Coronary artery (tissue), 2 donors: ENCODE data around the gene ZNF439.
A peak's percentile ranks its signal among the peaks of the same experiment; 100 is the strongest.
"Not testable (repeated sequence)": the region's sequence is repeated elsewhere in the genome, so short reads cannot be mapped to it uniquely, and the experiment has no call there.

Source experiments
- DNase-seq: peaks from one replicate; pipeline ENCODE4 v3.0.0-alpha.2; 2017; ENCODE audit warnings: low spot score
- H3K27ac ChIP-seq, 2 donors: fragments of 200-600 bp; sonication (generic); one replicate each; pipeline ENCODE4 v1.5.1; 2016 to 2019
- H3K4me3 ChIP-seq: fragments of 200-600 bp; sonication (generic); 2 replicates; pipeline ENCODE4 v1.5.1; 2016; ENCODE audit warnings: mild to moderate bottlenecking, moderate library complexity
- CTCF ChIP-seq: fragments of 200-600 bp; sonication (generic); IDR thresholded peaks from one replicate; pipeline ENCODE4 v1.5.1; 2019; ENCODE audit warnings: antibody characterized with exemption

ZNF439 gene

GRCh38 chr19:11853358-11853757, 4.8 kb downstream of the ZNF439 start:
- no peak for TF ChIP-seq CTCF
- Histone ChIP-seq H3K27ac (no peak overlapping the region), H3K4me3 (no peak overlapping the region)
- no peak for DNase-seq

GRCh38 chr19:11856596-11857250, 8.2 kb downstream of the ZNF439 start:
- no peak overlapping the region for H3K27ac ChIP-seq
- TF ChIP-seq CTCF: no peak
- no peak for DNase-seq
- H3K4me3 ChIP-seq: no peak overlapping the region

- no peak overlapping the region for H3K4me3 ChIP-seq
- no peak overlapping the region for H3K27ac ChIP-seq
- TF ChIP-seq CTCF: no peak
- no peak for DNase-seq
Measured at GRCh38 chr19:11860721-11861120, 12.2 kb downstream of the ZNF439 start.

GRCh38 chr19:11861301-11861700, 12.8 kb downstream of the ZNF439 start:
- no peak overlapping the region for H3K27ac ChIP-seq
- DNase-seq: no peak
- no peak for TF ChIP-seq CTCF
- no peak overlapping the region for H3K4me3 ChIP-seq

- not testable (repeated sequence) for DNase-seq, H3K27ac ChIP-seq
- peak overlapping the region; percentile 24 for H3K4me3 ChIP-seq
Measured at GRCh38 chr19:11867766-11868165, 19.2 kb downstream of the ZNF439 start.

- peak overlapping the region; percentile 24 for H3K4me3 ChIP-seq
- no peak overlapping the region for H3K27ac ChIP-seq
- no peak for DNase-seq
- TF ChIP-seq CTCF: no peak
Measured at GRCh38 chr19:11868188-11868587, 19.7 kb downstream of the ZNF439 start.

- TF ChIP-seq CTCF: no peak
- Histone ChIP-seq H3K4me3 (no peak overlapping the region), H3K27ac (no peak overlapping the region)
- no peak for DNase-seq
Measured at GRCh38 chr19:11872624-11873023, 24.1 kb downstream of the ZNF439 start.
